ENCODE measurements around the gene IL15.
"Not testable (repeated sequence)": the region's sequence is repeated elsewhere in the genome, so short reads cannot be mapped to it uniquely, and the experiment has no call there.

IL15 gene

GRCh38 chr4:141703497-141703896 is 67.1 kb downstream of the IL15 start:
- DNase-seq (ENCODE audit: low spot score) = no peak

GRCh38 chr4:141705048-141705746 is 68.8 kb downstream of the IL15 start:
- DNase-seq (ENCODE audit: low spot score) = no peak

GRCh38 chr4:141705747-141706377 is 69.5 kb downstream of the IL15 start:
- DNase-seq (ENCODE audit: low spot score) = no peak

GRCh38 chr4:141706445-141706844 is 70.1 kb downstream of the IL15 start:
- no peak for DNase-seq (ENCODE audit: low spot score)

GRCh38 chr4:141711211-141711610 is 74.8 kb downstream of the IL15 start:
- no peak for DNase-seq (ENCODE audit: low spot score)

- DNase-seq (ENCODE audit: low spot score) = no peak
These were observed 76.8 kb downstream of the IL15 start for GRCh38 chr4:141713185-141713584.

GRCh38 chr4:141713771-141714445 is 77.5 kb downstream of the IL15 start:
- no peak for DNase-seq (ENCODE audit: low spot score)

GRCh38 chr4:141719585-141719984 is 83.2 kb downstream of the IL15 start:
- DNase-seq (ENCODE audit: low spot score) = no peak

GRCh38 chr4:141721174-141721573 is 84.8 kb downstream of the IL15 start:
- no peak for DNase-seq (ENCODE audit: low spot score)

- no peak for DNase-seq (ENCODE audit: low spot score)
These were observed 88.3 kb downstream of the IL15 start for GRCh38 chr4:141724646-141725045.

- DNase-seq (ENCODE audit: low spot score) = no peak
These were observed 91.0 kb downstream of the IL15 start for GRCh38 chr4:141727420-141727819.

GRCh38 chr4:141730805-141731204 is 94.4 kb downstream of the IL15 start:
- DNase-seq (ENCODE audit: low spot score) = no peak

GRCh38 chr4:141731481-141731880 is 95.1 kb downstream of the IL15 start:
- no peak for DNase-seq (ENCODE audit: low spot score)

GRCh38 chr4:141739636-141740035 is 103.3 kb downstream of the IL15 start:
- DNase-seq (ENCODE audit: low spot score) = no peak

GRCh38 chr4:141746026-141746425 is 109.6 kb downstream of the IL15 start:
- no peak for DNase-seq (ENCODE audit: low spot score)

GRCh38 chr4:141751806-141752205 is 115.4 kb downstream of the IL15 start:
- DNase-seq (ENCODE audit: low spot score) = not testable (repeated sequence)

GRCh38 chr4:141757287-141757686 is 120.9 kb downstream of the IL15 start:
- DNase-seq (ENCODE audit: low spot score) = no peak

- DNase-seq (ENCODE audit: low spot score) = no peak
These were observed 123.5 kb downstream of the IL15 start for GRCh38 chr4:141759796-141760425.

- no peak for DNase-seq (ENCODE audit: low spot score)
These were observed 125.5 kb downstream of the IL15 start for GRCh38 chr4:141761926-141762325.

- no peak for DNase-seq (ENCODE audit: low spot score)
These were observed 127.0 kb downstream of the IL15 start for GRCh38 chr4:141763374-141763773.

GRCh38 chr4:141768954-141769353 is 132.6 kb downstream of the IL15 start:
- DNase-seq (ENCODE audit: low spot score) = no peak

GRCh38 chr4:141771889-141772830 is 135.8 kb downstream of the IL15 start:
- DNase-seq (ENCODE audit: low spot score) = no peak
